GM10847 (cell line): Measurements from ENCODE around the gene PCBD1.

Experiments used
- POLR2A ChIP-seq: IDR thresholded peaks from 2 replicates; pipeline ENCODE4 v1.6.1; 2011; ENCODE audit not compliant: insufficient read length; ENCODE audit errors: extremely low read depth

PCBD1 gene

GRCh38 chr10:70925377-70926225 lies 37.2 kb upstream of the PCBD1 start:
- TF ChIP-seq POLR2A = no peak

GRCh38 chr10:70923696-70924095 lies 35.3 kb upstream of the PCBD1 start:
- TF ChIP-seq POLR2A = no peak

- no peak for TF ChIP-seq POLR2A
These were observed 32.9 kb upstream of the PCBD1 start for GRCh38 chr10:70921285-70921684.

GRCh38 chr10:70920519-70920918 lies 32.2 kb upstream of the PCBD1 start:
- no peak for TF ChIP-seq POLR2A

GRCh38 chr10:70918851-70919530 lies 30.6 kb upstream of the PCBD1 start:
- no peak for TF ChIP-seq POLR2A

GRCh38 chr10:70917635-70918034 lies 29.3 kb upstream of the PCBD1 start:
- TF ChIP-seq POLR2A = no peak

GRCh38 chr10:70917226-70917625 lies 28.9 kb upstream of the PCBD1 start:
- TF ChIP-seq POLR2A = no peak

GRCh38 chr10:70916241-70916640 lies 27.9 kb upstream of the PCBD1 start:
- no peak for TF ChIP-seq POLR2A

- no peak for TF ChIP-seq POLR2A
These were observed 27.4 kb upstream of the PCBD1 start for GRCh38 chr10:70915806-70916205.

GRCh38 chr10:70915206-70915605 lies 26.8 kb upstream of the PCBD1 start:
- TF ChIP-seq POLR2A = no peak

GRCh38 chr10:70914316-70914864 lies 26.0 kb upstream of the PCBD1 start:
- no peak for TF ChIP-seq POLR2A

GRCh38 chr10:70913893-70914240 lies 25.5 kb upstream of the PCBD1 start:
- no peak for TF ChIP-seq POLR2A

- TF ChIP-seq POLR2A = no peak
These were observed 25.0 kb upstream of the PCBD1 start for GRCh38 chr10:70913191-70913892.

- TF ChIP-seq POLR2A = no peak
These were observed 24.2 kb upstream of the PCBD1 start for GRCh38 chr10:70912556-70912955.

- TF ChIP-seq POLR2A = no peak
These were observed 23.0 kb upstream of the PCBD1 start for GRCh38 chr10:70911386-70911785.
